ENCODE results near the gene NLRC3. TPM values are rescaled to one million over a fixed set of nuclear protein-coding genes. Genes with fewer than 3 reads are reported as not detected.

NLRC3 gene
- polyA plus RNA-seq, 1 experiment: not detected

DNA sequence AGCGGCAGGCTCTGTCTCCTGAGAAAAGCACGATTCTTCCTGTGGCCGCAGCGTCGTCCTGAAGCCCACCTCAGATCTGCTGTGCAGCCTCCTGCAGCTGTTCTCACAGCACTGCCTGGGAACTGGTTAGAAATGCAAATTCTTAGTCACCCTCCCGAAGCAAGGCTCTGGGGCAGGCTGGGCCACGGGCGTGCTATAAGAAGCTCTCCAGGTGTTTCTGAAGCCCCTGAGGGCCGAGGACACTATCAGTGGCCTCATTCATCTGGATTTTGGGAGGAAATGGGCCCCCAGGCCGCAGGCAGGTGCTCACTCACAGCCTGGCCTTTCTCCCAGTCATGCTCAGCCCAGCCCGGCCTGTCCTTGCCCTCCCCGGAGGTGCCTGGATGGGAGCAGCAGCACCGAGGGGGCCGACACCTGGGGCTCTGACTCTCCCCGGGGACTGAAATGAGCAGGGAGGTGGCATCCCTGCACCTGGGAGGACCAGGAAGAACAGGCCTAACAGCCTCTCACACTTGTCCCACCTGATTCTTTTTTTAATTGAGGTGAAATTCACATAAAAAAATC lies 10.4 kb upstream of the NLRC3 start:
- no peak for TF ChIP-seq CTCF (IDR thresholded peaks at IDR 0.05; ENCODE audit: low read depth, low read length)
- H3K9me3 ChIP-seq (ENCODE audit: control insufficient read depth, insufficient read depth, low read length): peaks cover 5% of the 10 kb centered on the region; the same call in 1 of the 2 replicates
- H3K27ac ChIP-seq (ENCODE audit: low read depth, low read length): no peak overlapping the region
- ChIA-PET CTCF (no interaction called here), POLR2A (no interaction called here)
- no peaks in the 10 kb centered on the region for H3K27me3 ChIP-seq (ENCODE audit: control insufficient read depth, insufficient read depth, low read length)
- H3K4me3 ChIP-seq (ENCODE audit: low read depth, low read length): no peak overlapping the region
- DNase-seq (ENCODE audit: low read depth, low spot score): no peak

DNA sequence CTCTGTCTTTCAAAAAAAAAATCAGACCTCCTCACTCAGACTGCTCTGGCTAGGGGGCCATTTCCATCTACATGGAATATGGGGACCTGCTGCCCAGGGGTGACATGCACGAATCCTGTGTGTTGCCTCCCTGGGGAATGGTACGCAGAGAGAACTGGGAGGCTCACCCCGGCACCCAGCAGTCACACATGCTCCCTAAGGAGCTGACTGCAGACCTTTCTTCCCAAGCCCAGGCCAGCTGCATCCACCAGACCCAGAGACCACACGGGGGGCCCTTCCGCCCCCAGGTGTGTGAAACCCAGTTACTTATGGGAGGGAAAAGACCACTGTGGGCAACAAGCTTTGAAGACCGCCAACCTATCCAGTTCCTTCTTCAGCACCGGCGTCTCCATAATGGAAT lies 7.2 kb upstream of the NLRC3 start:
- Histone ChIP-seq H3K27me3 (ENCODE audit: control insufficient read depth, insufficient read depth, low read length) (no peaks in the 10 kb centered on the region), H3K4me3 (ENCODE audit: low read depth, low read length) (no peak overlapping the region), H3K9me3 (ENCODE audit: control insufficient read depth, insufficient read depth, low read length) (peaks cover 3% of the 10 kb centered on the region; the same call in 1 of the 2 replicates), H3K27ac (ENCODE audit: low read depth, low read length) (no peak overlapping the region)
- ChIA-PET CTCF (no interaction called here), POLR2A (no interaction called here)
- no peak for DNase-seq (ENCODE audit: low read depth, low spot score)
- TF ChIP-seq CTCF (IDR thresholded peaks at IDR 0.05; ENCODE audit: low read depth, low read length): no peak

DNA sequence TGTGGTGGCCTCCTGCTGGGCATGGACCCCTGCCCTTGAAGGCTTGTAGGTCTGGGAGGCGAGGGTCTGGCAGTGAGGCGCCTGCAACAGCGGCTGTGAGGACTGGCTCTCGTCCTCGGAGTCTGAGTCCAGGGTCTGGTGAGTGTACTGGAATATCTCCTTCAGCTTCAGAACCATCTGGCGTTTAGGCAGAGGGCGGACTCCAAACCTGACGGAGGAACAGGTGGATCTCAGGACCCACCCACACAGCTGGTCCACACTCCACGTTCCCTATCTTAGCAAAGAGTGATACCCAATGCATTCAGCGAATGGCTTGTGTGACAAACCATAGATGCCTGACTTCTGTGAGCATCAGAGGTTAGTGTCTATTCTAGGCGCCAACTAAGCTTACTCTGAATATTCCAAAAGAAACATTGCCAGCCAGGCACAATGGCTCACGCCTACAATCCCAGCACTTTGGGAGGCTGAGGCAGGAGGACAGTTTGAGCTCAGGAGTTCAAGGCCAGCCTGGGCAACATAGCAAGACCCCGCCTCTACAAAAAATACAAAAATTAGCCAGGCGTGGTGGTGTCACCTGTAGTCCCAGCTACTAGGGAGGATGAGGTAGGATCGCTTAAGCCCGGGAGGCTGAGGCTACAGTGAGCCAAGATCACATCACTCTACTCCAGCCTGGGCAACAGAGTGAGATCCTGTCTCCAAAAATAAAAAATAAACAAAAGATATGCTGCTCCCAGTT lies 6.3 kb upstream of the NLRC3 start:
- CTCF ChIA-PET: no interaction called here
- H3K4me3 ChIP-seq (ENCODE audit: low read depth, low read length): no peak overlapping the region
- POLR2A ChIA-PET: no interaction called here
- no peak overlapping the region for H3K27ac ChIP-seq (ENCODE audit: low read depth, low read length)
- no peak for TF ChIP-seq CTCF (IDR thresholded peaks at IDR 0.05; ENCODE audit: low read depth, low read length)
- no peak for DNase-seq (ENCODE audit: low read depth, low spot score)
- H3K9me3 ChIP-seq (ENCODE audit: control insufficient read depth, insufficient read depth, low read length): no peaks in the 10 kb centered on the region
- H3K27me3 ChIP-seq (ENCODE audit: control insufficient read depth, insufficient read depth, low read length): no peaks in the 10 kb centered on the region

DNA sequence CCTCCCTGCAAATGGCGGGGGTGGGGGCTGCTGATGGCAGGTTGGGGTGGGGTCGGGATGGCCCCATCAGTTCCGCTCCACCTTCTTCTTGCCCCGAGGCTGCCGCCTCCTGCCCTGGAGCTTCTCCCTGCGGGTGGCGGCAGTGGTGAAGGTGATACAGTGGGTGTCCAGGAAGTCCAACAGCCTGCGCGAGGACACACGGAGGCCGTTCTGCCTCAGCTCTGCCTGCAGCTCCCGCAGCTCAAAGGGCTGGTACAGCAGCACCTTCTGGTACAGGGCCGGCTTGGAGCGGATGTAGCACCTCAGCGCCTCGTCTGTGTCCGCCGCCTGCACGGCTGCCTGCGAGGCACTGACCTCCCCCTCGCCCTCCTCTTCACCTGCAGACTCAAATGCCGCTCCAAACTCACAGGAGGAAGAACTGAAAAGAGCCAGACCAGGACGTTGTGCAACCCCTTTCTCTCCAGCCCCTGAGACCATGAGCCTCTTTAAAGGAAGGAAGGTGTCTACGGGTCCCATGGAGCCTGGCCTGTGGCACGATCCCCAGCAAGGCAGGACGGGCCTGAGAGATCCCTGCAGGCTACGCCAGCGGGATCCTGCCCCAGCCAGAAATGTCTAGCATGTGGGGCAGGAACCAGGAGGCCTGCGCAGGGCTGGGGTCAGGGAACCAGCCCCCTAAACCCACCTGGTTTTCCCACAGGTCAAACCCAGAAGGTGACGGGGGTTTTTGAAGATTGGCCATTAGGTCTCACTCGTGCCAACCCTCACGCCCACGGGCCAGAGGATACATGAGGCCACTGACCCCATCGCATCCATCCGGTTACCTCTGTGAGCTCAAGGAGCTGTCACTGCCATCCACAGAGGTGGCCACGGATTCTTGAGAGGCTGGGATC lies 5.3 kb upstream of the NLRC3 start:
- CTCF ChIA-PET: no interaction called here
- Histone ChIP-seq H3K9me3 (ENCODE audit: control insufficient read depth, insufficient read depth, low read length) (no peaks in the 10 kb centered on the region), H3K27me3 (ENCODE audit: control insufficient read depth, insufficient read depth, low read length) (no peaks in the 10 kb centered on the region), H3K4me3 (ENCODE audit: low read depth, low read length) (no peak overlapping the region), H3K27ac (ENCODE audit: low read depth, low read length) (no peak overlapping the region)
- POLR2A ChIA-PET: no interaction called here
- DNase-seq (ENCODE audit: low read depth, low spot score): no peak
- TF ChIP-seq CTCF (IDR thresholded peaks at IDR 0.05; ENCODE audit: low read depth, low read length): no peak

DNA sequence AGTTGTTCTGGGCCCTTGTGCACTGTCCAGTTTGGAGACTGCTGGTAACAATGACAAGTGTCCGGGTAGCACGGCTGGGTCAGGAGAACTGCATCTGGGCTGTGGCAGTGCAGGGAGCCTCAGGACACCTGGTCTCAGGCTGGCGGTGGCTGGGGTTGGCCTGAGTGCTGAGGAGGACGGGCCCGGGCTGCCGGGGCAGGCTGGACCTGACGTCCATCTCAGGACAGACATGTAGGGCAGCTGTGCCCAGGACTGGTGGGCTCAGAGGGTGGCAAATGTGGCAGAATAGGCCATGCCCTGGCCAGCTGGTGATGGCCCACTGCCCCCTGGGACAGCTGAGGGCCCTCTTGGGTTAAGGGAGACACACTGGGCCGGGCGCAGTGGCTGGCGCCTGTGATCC lies 4.2 kb upstream of the NLRC3 start:
- TF ChIP-seq CTCF (IDR thresholded peaks at IDR 0.05; ENCODE audit: low read depth, low read length): no peak
- Histone ChIP-seq H3K27me3 (ENCODE audit: control insufficient read depth, insufficient read depth, low read length) (no peaks in the 10 kb centered on the region), H3K27ac (ENCODE audit: low read depth, low read length) (no peak overlapping the region), H3K9me3 (ENCODE audit: control insufficient read depth, insufficient read depth, low read length) (no peaks in the 10 kb centered on the region; the same call in 1 of the 2 replicates), H3K4me3 (ENCODE audit: low read depth, low read length) (no peak overlapping the region)
- ChIA-PET CTCF (no interaction called here), POLR2A (no interaction called here)
- no peak for DNase-seq (ENCODE audit: low read depth, low spot score)

Measured in AG04450 (cell line).